ENCODE results near the gene NPAS4. TPM values are rescaled to one million over a fixed set of nuclear protein-coding genes. Genes with fewer than 3 reads are reported as not detected.

The NPAS4 gene
- total RNA-seq, 1 donor from 2014 or later = not detected

DNA sequence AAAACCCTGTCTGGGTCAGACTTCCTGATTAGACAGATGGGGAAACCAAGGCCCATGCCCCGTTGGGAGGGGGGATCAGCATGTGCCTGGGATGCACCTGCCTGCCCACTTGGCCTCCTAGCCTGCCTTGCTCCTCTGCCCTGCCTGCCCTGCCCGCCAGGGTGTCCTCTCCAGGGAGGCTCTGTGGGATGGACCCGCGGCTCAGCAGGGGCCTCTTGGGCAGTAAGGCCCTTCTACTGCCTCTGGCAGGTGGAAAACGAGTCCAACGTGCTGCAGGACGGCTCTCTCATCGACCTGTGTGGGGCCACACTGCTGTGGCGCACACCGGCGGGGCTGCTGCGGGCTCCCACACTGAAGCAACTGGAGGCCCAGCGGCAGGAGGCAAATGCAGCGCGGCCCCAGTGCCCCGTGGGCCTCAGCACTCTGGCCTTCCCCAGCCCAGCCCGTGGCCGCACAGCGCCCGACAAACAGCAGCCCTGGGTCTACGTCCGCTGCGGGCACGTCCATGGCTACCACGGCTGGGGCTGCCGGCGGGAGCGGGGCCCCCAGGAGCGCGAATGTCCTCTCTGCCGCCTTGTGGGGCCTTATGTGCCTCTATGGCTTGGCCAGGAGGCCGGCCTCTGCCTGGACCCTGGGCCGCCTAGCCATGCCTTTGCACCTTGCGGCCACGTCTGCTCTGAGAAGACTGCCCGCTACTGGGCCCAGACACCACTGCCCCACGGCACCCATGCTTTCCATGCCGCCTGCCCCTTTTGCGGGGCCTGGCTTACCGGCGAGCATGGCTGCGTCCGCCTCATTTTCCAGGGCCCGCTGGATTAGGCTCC is 54.7 kb downstream of the NPAS4 start:
- no peak for DNase-seq (ENCODE audit: extremely low read depth, low read depth, low spot score)

Other genes starting within 250 kb of the NPAS4 start
- gene KLC2, start 163.3 kb upstream of the NPAS4 start, total RNA-seq = 20.7 and 35.5 TPM in 2 replicates
- gene RAB1B, start 152.4 kb upstream of the NPAS4 start, total RNA-seq = 179 and 180 TPM in 2 replicates
- gene CNIH2, start 142.9 kb upstream of the NPAS4 start, total RNA-seq = 0.15 TPM in 1 of 2 replicates, not detected in the other
- gene YIF1A, start 131.9 kb upstream of the NPAS4 start, total RNA-seq = 120 and 142 TPM in 2 replicates
- 0.05 and 0.58 TPM in 2 replicates for gene TMEM151A, start 129.1 kb upstream of the NPAS4 start, total RNA-seq
- gene CD248, start 104.0 kb upstream of the NPAS4 start, total RNA-seq = 1.1 and 2.1 TPM in 2 replicates
- gene RIN1, start 84.6 kb upstream of the NPAS4 start, total RNA-seq = 17.2 and 18.7 TPM in 2 replicates
- gene BRMS1, start 75.9 kb upstream of the NPAS4 start, total RNA-seq = 60.6 and 65.2 TPM in 2 replicates
- gene B4GAT1, start 73.4 kb upstream of the NPAS4 start, total RNA-seq = 48.2 and 53.3 TPM in 2 replicates
- gene SLC29A2, start 49.3 kb upstream of the NPAS4 start, total RNA-seq = 0.48 and 1.2 TPM in 2 replicates
- gene MRPL11, start 17.8 kb downstream of the NPAS4 start, total RNA-seq = 30.1 and 41.2 TPM in 2 replicates
- 4.7 and 4.8 TPM in 2 replicates for gene PELI3, start 45.9 kb downstream of the NPAS4 start, total RNA-seq
- gene DPP3, start 59.4 kb downstream of the NPAS4 start, total RNA-seq = 74.5 and 98.1 TPM in 2 replicates
- gene BBS1, start 89.6 kb downstream of the NPAS4 start, total RNA-seq = 42.0 and 47.0 TPM in 2 replicates
- 28.4 and 43.2 TPM in 2 replicates for gene ZDHHC24, start 125.0 kb downstream of the NPAS4 start, total RNA-seq
- not detected in 2 replicates for gene ACTN3, start 125.9 kb downstream of the NPAS4 start, total RNA-seq
- gene CTSF, start 147.6 kb downstream of the NPAS4 start, total RNA-seq = 55.9 and 71.9 TPM in 2 replicates
- 0.18 and 0.73 TPM in 2 replicates for gene CCDC87, start 172.0 kb downstream of the NPAS4 start, total RNA-seq
- gene CCS, start 172.2 kb downstream of the NPAS4 start, total RNA-seq = 22.0 and 34.7 TPM in 2 replicates
- gene RBM14, start 195.6 kb downstream of the NPAS4 start, total RNA-seq = 34.5 and 53.3 TPM in 2 replicates
- 112 and 115 TPM in 2 replicates for gene RBM4, start 217.7 kb downstream of the NPAS4 start, total RNA-seq

Data from glomerular endothelial cell (primary cell).